HL-60 (cell line): ENCODE data around the gene ARSG.
A peak's percentile ranks its signal among the peaks of the same experiment; 100 is the strongest.

Source experiments
- DNase-seq, 2 experiments: peaks; one replicate each; pipeline ENCODE4 v3.0.0-alpha.2; 2010 to 2020; ENCODE audit warnings: low read depth in 1 of 2, low spot score in 1 of 2
- H3K27ac ChIP-seq: fragments of 250-450 bp; sonication (Bioruptor Pico); replicated peaks from 2 replicates; pipeline ENCODE4 v1.5.1; 2020; ENCODE audit warnings: mild to moderate bottlenecking, moderate library complexity
- H3K27me3 ChIP-seq: fragments of 250-450 bp; sonication (Bioruptor Pico); 2 replicates; pipeline ENCODE4 v1.5.1; 2021; ENCODE audit warnings: mild to moderate bottlenecking, moderate library complexity; ENCODE audit not compliant: insufficient read depth, poor library complexity, severe bottlenecking
- H3K4me3 ChIP-seq: replicated peaks from 2 replicates; pipeline ENCODE4 v1.5.1; 2011; ENCODE audit warnings: mild to moderate bottlenecking, control low read depth, low read length; ENCODE audit not compliant: insufficient read depth
- GABPA ChIP-seq: IDR thresholded peaks from 2 replicates; pipeline ENCODE4 v1.6.1; 2012; ENCODE audit warnings: low read depth
- POLR2AphosphoS5 ChIP-seq: IDR thresholded peaks from 2 replicates; pipeline ENCODE4 v1.6.1; 2012; ENCODE audit warnings: low read depth
- SPI1 ChIP-seq: IDR thresholded peaks from 2 replicates; pipeline ENCODE4 v1.6.1; 2012; ENCODE audit warnings: low read depth, mild to moderate bottlenecking, borderline replicate concordance
- TF ChIP-seq, protein P1 (sequence below): IDR thresholded peaks from 2 replicates; pipeline ENCODE4 v1.6.1; 2012; ENCODE audit warnings: low read depth; ENCODE audit not compliant: insufficient replicate concordance
- TF ChIP-seq, protein P2 (sequence below): IDR thresholded peaks from one replicate; pipeline ENCODE4 v1.5.1; 2011; ENCODE audit warnings: low read length, control low read depth, inconsistent platforms; ENCODE audit not compliant: insufficient read depth

The ARSG gene

DNA sequence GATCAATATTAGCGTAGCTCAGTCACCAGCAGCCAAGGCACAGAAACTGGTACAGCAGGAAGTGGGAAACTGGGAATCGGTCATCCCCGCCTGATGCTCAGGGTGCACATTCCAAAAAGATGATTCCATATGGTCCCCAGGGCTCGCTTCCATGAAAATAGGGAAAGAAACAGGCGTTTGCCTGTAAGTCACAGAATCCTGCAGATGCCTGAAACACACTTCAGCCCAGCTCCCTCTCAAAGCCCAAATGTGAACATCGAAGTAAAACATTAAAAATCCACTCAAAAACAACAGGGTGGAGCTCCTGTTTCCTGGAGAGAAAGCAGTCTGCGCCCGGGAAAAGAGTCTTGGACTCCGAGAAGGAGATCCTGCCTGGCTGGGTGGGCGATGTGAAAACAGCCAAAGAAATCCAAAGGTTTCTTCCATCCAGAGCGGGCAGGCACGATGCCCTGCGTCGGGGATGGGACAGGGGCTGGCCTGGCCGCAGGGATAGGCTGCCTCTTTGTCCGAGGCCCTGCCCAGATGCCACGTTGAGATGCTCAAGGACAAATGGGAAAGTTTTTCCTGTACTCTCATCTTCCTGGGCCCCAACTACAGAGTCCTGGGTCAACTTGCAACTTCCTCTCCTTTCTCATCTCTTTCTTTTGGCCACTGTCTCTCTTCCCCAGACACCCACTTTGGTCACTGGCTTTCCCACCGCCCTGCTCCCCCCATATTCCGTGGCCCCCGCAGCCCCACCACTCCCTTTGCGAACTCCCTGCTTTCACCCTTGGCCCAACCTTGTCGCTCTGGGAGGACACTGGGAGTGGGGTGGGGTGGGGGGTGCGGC lies 165.3 kb downstream of the ARSG start:
- peak overlapping the region; percentile 27 for H3K27ac ChIP-seq
- DNase-seq = peak in 1 of 2 experiments; percentile 19
- H3K4me3 ChIP-seq = peak overlapping the region; percentile 75
- no peaks in the 10 kb centered on the region for H3K27me3 ChIP-seq
- no peak for TF ChIP-seq GABPA
- TF ChIP-seq SPI1 = peak; percentile 23; the same call in 1 of the 2 replicates

DNA sequence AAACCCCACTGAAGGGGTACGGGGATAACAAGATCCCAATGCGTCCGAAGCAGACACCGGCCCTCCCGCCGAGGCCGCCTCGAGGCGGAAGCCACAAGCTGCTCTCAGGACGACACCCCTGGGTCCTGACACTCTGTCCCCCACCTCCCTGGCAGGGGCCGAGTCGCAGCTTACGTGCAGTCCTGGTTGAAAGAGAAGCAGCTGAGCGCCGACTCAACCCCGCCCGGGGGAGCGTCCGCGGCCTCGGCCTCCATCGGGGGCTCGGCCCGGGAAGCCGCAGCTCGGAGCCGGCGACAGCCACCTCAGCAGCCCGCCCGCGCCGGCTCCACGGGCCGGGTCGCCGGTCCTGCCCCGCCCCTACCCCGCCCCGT lies 165.9 kb downstream of the ARSG start, which contains the start of gene WIPI1:
Gene WIPI1 (minus strand): TSS at position 329 of the 371 bp plus-strand sequence. CDS start 75 bp downstream, at position 254.
- DNase-seq = peak in 1 of 2 experiments; percentile 44
- Histone ChIP-seq H3K27ac (peak within 1 kb of the TSS; percentile 27; the same call in 1 of the 2 replicates), H3K4me3 (peak within 1 kb of the TSS; percentile 75), H3K27me3 (no peaks in the 10 kb centered on the region)
- no peak for TF ChIP-seq POLR2AphosphoS5
- TF ChIP-seq SPI1 = no peak
- TF ChIP-seq, protein P1, sequence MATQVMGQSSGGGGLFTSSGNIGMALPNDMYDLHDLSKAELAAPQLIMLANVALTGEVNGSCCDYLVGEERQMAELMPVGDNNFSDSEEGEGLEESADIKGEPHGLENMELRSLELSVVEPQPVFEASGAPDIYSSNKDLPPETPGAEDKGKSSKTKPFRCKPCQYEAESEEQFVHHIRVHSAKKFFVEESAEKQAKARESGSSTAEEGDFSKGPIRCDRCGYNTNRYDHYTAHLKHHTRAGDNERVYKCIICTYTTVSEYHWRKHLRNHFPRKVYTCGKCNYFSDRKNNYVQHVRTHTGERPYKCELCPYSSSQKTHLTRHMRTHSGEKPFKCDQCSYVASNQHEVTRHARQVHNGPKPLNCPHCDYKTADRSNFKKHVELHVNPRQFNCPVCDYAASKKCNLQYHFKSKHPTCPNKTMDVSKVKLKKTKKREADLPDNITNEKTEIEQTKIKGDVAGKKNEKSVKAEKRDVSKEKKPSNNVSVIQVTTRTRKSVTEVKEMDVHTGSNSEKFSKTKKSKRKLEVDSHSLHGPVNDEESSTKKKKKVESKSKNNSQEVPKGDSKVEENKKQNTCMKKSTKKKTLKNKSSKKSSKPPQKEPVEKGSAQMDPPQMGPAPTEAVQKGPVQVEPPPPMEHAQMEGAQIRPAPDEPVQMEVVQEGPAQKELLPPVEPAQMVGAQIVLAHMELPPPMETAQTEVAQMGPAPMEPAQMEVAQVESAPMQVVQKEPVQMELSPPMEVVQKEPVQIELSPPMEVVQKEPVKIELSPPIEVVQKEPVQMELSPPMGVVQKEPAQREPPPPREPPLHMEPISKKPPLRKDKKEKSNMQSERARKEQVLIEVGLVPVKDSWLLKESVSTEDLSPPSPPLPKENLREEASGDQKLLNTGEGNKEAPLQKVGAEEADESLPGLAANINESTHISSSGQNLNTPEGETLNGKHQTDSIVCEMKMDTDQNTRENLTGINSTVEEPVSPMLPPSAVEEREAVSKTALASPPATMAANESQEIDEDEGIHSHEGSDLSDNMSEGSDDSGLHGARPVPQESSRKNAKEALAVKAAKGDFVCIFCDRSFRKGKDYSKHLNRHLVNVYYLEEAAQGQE = no peak
- TF ChIP-seq, protein P2, sequence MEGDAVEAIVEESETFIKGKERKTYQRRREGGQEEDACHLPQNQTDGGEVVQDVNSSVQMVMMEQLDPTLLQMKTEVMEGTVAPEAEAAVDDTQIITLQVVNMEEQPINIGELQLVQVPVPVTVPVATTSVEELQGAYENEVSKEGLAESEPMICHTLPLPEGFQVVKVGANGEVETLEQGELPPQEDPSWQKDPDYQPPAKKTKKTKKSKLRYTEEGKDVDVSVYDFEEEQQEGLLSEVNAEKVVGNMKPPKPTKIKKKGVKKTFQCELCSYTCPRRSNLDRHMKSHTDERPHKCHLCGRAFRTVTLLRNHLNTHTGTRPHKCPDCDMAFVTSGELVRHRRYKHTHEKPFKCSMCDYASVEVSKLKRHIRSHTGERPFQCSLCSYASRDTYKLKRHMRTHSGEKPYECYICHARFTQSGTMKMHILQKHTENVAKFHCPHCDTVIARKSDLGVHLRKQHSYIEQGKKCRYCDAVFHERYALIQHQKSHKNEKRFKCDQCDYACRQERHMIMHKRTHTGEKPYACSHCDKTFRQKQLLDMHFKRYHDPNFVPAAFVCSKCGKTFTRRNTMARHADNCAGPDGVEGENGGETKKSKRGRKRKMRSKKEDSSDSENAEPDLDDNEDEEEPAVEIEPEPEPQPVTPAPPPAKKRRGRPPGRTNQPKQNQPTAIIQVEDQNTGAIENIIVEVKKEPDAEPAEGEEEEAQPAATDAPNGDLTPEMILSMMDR = no peak
- no peak for TF ChIP-seq GABPA

DNA sequence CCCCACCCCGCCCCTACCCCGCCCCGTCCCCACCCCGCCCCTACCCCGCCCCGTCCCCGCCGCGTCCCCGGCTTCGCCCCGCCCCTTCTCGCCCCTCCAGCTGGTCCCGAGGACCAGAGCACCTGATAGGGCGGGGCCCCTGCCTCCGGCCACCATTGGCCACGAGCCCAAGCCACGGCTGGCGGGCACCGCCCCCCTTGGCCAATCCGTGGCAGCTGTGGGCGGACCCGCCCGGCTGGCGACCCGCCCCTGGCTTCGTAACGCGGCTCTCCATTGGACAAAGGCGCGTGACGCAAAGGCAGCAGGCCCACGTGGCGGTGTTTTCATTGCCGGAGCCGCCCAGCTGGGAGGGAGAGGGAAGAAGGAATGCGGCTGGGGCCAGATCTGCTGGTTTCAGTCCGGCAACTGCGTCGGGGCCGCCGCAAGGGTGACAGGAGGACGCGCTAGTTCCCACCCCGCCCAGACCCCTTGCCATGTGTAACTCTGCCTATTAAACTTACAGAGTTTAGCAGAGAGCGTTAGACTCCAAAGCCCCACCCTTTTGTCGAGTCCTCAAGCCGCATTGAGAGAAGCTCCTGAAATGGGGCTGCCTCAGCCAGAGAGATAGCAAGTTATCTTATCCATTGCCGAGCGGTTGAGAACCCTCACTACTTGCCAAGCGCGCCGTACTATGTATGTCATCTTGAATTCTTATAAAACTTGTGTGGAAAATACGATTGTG lies 166.4 kb downstream of the ARSG start:
- TF ChIP-seq SPI1 = no peak
- TF ChIP-seq, protein P1 = no peak
- TF ChIP-seq, protein P2 = no peak
- TF ChIP-seq GABPA = no peak
- no peak for TF ChIP-seq POLR2AphosphoS5
- DNase-seq = peak; percentile 95 to 97
- Histone ChIP-seq H3K27me3 (no peaks in the 10 kb centered on the region), H3K4me3 (peak overlapping the region; percentile 75), H3K27ac (no peak overlapping the region)
